Caco-2 (cell line): ENCODE data around the gene USP38. TPM values are rescaled to one million over a fixed set of nuclear protein-coding genes. Genes with fewer than 3 reads are reported as not detected.

Experiments used
- BruUV-seq: library from RNA; stranded (reverse); fragments of 400-500 nt; replicated peaks from 2 replicates; lab custom pipeline; 2021; lab: Mats Ljungman, UMichigan
- CTCF ChIA-PET: fragments of 300-600 bp; sonication (Branson Sonifier 250); formaldehyde crosslinking; loops from one replicate; lab custom pipeline; 2022; ENCODE audit warnings: antibody characterized with exemption; lab: Charles Lee
- POLR2A ChIA-PET: fragments of 300-600 bp; sonication (Branson Sonifier 250); formaldehyde crosslinking; loops from one replicate; lab custom pipeline; 2022; ENCODE audit warnings: antibody characterized with exemption; lab: Charles Lee
- DNase-seq, 2 experiments: peaks; one replicate each; pipeline versions ENCODE4 v3.0.0 to v3.0.0-alpha.2; 2020 to 2022
- H3K27me3 ChIP-seq: replicated peaks from 2 replicates; pipeline ENCODE4 v1.6.0; 2011; ENCODE audit warnings: low read length; ENCODE audit not compliant: control insufficient read depth, insufficient read depth
- H3K36me3 ChIP-seq: 2 replicates; pipeline ENCODE4 v1.5.1; 2011; ENCODE audit warnings: low read length; ENCODE audit not compliant: control insufficient read depth, insufficient read depth
- H3K4me1 ChIP-seq: fragments of 250-450 bp; sonication (Bioruptor Pico); 2 replicates; pipeline ENCODE4 v1.5.1; 2020; ENCODE audit warnings: mild to moderate bottlenecking
- H3K4me3 ChIP-seq: 2 replicates; pipeline ENCODE4 v1.5.1; 2011; ENCODE audit warnings: low read depth, mild to moderate bottlenecking, control low read depth, low read length
- H3K9me3 ChIP-seq: fragments of 250-450 bp; sonication (Bioruptor Pico); 2 replicates; pipeline ENCODE4 v1.5.1; 2020; ENCODE audit warnings: mild to moderate bottlenecking, moderate library complexity
- H3K27ac Mint-ChIP-seq: one replicate; pipeline ENCODE4 v1.8.0; 2022; ENCODE audit warnings: mixed read lengths; ENCODE audit not compliant: unreplicated experiment
- H3K27me3 Mint-ChIP-seq: one replicate; pipeline ENCODE4 v1.8.0; 2022; ENCODE audit warnings: mixed read lengths; ENCODE audit not compliant: insufficient read depth, unreplicated experiment
- H3K36me3 Mint-ChIP-seq: one replicate; pipeline ENCODE4 v1.8.0; 2022; ENCODE audit warnings: mild to moderate bottlenecking, mixed read lengths; ENCODE audit not compliant: insufficient read depth, unreplicated experiment
- H3K4me1 Mint-ChIP-seq: one replicate; pipeline ENCODE4 v1.8.0; 2022; ENCODE audit warnings: low read depth, mixed read lengths; ENCODE audit not compliant: unreplicated experiment
- H3K4me3 Mint-ChIP-seq: one replicate; pipeline ENCODE4 v1.8.0; 2022; ENCODE audit warnings: mild to moderate bottlenecking, moderate library complexity, mixed read lengths; ENCODE audit not compliant: unreplicated experiment
- H3K9me3 Mint-ChIP-seq: one replicate; pipeline ENCODE4 v1.8.0; 2022; ENCODE audit warnings: mixed read lengths; ENCODE audit not compliant: unreplicated experiment
- intact Hi-C: fragments of 100-400 bp; cut with micrococcal nuclease; formaldehyde crosslinking; loops from one replicate; pipeline ENCODE4 v1.10.0; 2022; ENCODE audit not compliant: unreplicated experiment
- total RNA-seq: library from RNA; stranded (reverse); gene quantifications from 2 replicates; pipeline ENCODE4 v1.2.3, GENCODE V29; 2022
- TF ChIP-seq, protein P1 (sequence below), 2 experiments: fragments of 200-600 bp in 1 of 2; IDR thresholded peaks; 1 replicate in 1 of 2; 2 replicates in 1 of 2; pipeline versions ENCODE4 v1.5.1 to v1.8.0; 2011 to 2022; ENCODE audit warnings: antibody characterized with exemption in 1 of 2, control low read depth in 1 of 2, inconsistent platforms in 1 of 2, low read depth in 1 of 2, low read length in 1 of 2, mild to moderate bottlenecking in 1 of 2, moderate library complexity in 1 of 2; ENCODE audit not compliant: insufficient read depth in 1 of 2, severe bottlenecking in 1 of 2, unreplicated experiment in 1 of 2

The USP38 gene
- total RNA-seq, 1 experiment from 2014 or later = 19.8 TPM

DNA sequence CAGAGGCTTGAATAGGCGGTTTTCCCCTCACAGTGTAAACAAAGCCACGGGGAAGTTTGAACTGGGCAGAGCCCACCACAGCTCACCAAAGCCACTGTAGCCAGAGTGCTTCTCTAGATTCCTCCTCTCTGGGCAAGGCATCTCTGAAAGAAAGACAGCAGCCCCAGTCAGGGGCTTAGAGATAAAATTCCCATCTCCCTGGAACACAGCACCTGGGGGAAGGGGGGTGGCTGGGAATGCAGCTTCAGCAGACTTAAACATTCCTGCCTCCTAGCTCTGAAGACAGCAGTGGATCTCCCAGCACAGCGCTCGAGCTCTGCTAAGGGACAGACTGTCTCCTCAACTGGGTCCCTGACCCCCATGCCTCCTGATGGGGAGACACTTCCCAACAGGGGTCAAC is 44.0 kb upstream of the USP38 start:
- no peaks in the 10 kb centered on the region for H3K4me1 Mint-ChIP-seq
- peaks cover 21% of the 10 kb centered on the region for H3K9me3 Mint-ChIP-seq
- no peak overlapping the region for H3K4me3 Mint-ChIP-seq
- CTCF ChIA-PET = interaction anchor here (0.8 kb wide), 1 partner anchor 155 kb away, joined by 6 read pairs; no protein-coding TSS in a partner anchor
- no peak overlapping the region for H3K27ac Mint-ChIP-seq
- intact Hi-C loops = no loop called here
- no peaks in the 10 kb centered on the region for H3K36me3 Mint-ChIP-seq
- Histone ChIP-seq H3K36me3 (no peaks in the 10 kb centered on the region), H3K9me3 (no peaks in the 10 kb centered on the region), H3K4me1 (no peaks in the 10 kb centered on the region), H3K27me3 (no peaks in the 10 kb centered on the region), H3K4me3 (no peak overlapping the region)
- POLR2A ChIA-PET = no interaction called here
- DNase-seq = no peak
- no peaks in the 10 kb centered on the region for H3K27me3 Mint-ChIP-seq
- BruUV-seq = no TSS peak
- TF ChIP-seq, protein P1, sequence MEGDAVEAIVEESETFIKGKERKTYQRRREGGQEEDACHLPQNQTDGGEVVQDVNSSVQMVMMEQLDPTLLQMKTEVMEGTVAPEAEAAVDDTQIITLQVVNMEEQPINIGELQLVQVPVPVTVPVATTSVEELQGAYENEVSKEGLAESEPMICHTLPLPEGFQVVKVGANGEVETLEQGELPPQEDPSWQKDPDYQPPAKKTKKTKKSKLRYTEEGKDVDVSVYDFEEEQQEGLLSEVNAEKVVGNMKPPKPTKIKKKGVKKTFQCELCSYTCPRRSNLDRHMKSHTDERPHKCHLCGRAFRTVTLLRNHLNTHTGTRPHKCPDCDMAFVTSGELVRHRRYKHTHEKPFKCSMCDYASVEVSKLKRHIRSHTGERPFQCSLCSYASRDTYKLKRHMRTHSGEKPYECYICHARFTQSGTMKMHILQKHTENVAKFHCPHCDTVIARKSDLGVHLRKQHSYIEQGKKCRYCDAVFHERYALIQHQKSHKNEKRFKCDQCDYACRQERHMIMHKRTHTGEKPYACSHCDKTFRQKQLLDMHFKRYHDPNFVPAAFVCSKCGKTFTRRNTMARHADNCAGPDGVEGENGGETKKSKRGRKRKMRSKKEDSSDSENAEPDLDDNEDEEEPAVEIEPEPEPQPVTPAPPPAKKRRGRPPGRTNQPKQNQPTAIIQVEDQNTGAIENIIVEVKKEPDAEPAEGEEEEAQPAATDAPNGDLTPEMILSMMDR (IDR thresholded peaks at IDR 0.05; ENCODE audit: insufficient read depth in 1 of 2, low read depth in 1 of 2, low read length in 1 of 2, severe bottlenecking in 1 of 2, unreplicated experiment in 1 of 2) = no peak

- Mint-ChIP-seq H3K9me3 (peaks cover 24% of the 10 kb centered on the region), H3K27me3 (no peaks in the 10 kb centered on the region), H3K4me3 (no peak overlapping the region), H3K27ac (no peak overlapping the region), H3K36me3 (no peaks in the 10 kb centered on the region), H3K4me1 (peaks cover 6% of the 10 kb centered on the region)
- CTCF ChIA-PET = no interaction called here
- Histone ChIP-seq H3K4me1 (no peaks in the 10 kb centered on the region), H3K9me3 (peaks cover 6% of the 10 kb centered on the region; the same call in 1 of the 2 replicates), H3K4me3 (no peak overlapping the region), H3K36me3 (no peaks in the 10 kb centered on the region), H3K27me3 (no peaks in the 10 kb centered on the region)
- intact Hi-C loops = no loop called here
- TF ChIP-seq, protein P1 (IDR thresholded peaks at IDR 0.05; ENCODE audit: insufficient read depth in 1 of 2, low read depth in 1 of 2, low read length in 1 of 2, severe bottlenecking in 1 of 2, unreplicated experiment in 1 of 2) = no peak
- no TSS peak for BruUV-seq
- DNase-seq = no peak
- POLR2A ChIA-PET = no interaction called here
These were observed 36.2 kb upstream of the USP38 start for GRCh38 chr4:143148521-143148920.

GRCh38 chr4:143156853-143157252 is 27.9 kb upstream of the USP38 start:
- TF ChIP-seq, protein P1 (IDR thresholded peaks at IDR 0.05; ENCODE audit: insufficient read depth in 1 of 2, low read depth in 1 of 2, low read length in 1 of 2, severe bottlenecking in 1 of 2, unreplicated experiment in 1 of 2) = no peak
- no peak for DNase-seq
- peaks cover 39% of the 10 kb centered on the region for H3K9me3 Mint-ChIP-seq

More at GRCh38 chr4:143156853-143157252, 27.9 kb upstream of the USP38 start:
- Mint-ChIP-seq H3K4me1 (peaks cover 8% of the 10 kb centered on the region), H3K4me3 (no peak overlapping the region), H3K27me3 (no peaks in the 10 kb centered on the region), H3K36me3 (no peaks in the 10 kb centered on the region), H3K27ac (no peak overlapping the region)
- Histone ChIP-seq H3K4me3 (no peak overlapping the region), H3K4me1 (peaks cover 7% of the 10 kb centered on the region; the same call in 1 of the 2 replicates), H3K36me3 (no peaks in the 10 kb centered on the region), H3K9me3 (peaks cover 6% of the 10 kb centered on the region; the same call in 1 of the 2 replicates), H3K27me3 (no peaks in the 10 kb centered on the region)
- CTCF ChIA-PET = no interaction called here
- BruUV-seq = no TSS peak
- intact Hi-C loops = no loop called here
- POLR2A ChIA-PET = no interaction called here
